K562 (cell line): Measurements from ENCODE around the gene MEX3A. TPM values are rescaled to one million over a fixed set of nuclear protein-coding genes. Genes with fewer than 3 reads are reported as not detected.

ENCODE experiments used
- GATAD2A ChIP-seq: fragments of 450-650 bp; IDR thresholded peaks from 2 replicates; pipeline ENCODE4 v1.6.1; 2017
- KLF16 ChIP-seq: IDR thresholded peaks from 2 replicates; pipeline ENCODE4 v1.6.1; 2016; ENCODE audit warnings: antibody characterized with exemption
- MXI1 ChIP-seq: IDR thresholded peaks from 2 replicates; pipeline ENCODE4 v1.6.1; 2011; ENCODE audit warnings: low read depth, mild to moderate bottlenecking, improper control_type of control experiment, low read length
- NR2C1 ChIP-seq, 2 experiments: fragments of 450-650 bp; IDR thresholded peaks; 2 replicates each; pipeline ENCODE4 v1.6.1; 2017; ENCODE audit warnings: mild to moderate bottlenecking in 2 of 2, antibody characterized with exemption in 1 of 2, inconsistent platforms in 1 of 2, missing compliant biosample characterization in 1 of 2, missing genetic modification characterization in 1 of 2
- SMAD1 ChIP-seq: fragments of 150-350 bp; IDR thresholded peaks from 2 replicates; pipeline ENCODE4 v1.6.1; 2014; ENCODE audit warnings: low read length, low read depth; ENCODE audit not compliant: partially characterized antibody
- polyA plus RNA-seq, 8 experiments: library from polyadenylated mRNA; depleted of rRNA in 4 of 8; stranded (reverse) in 5 of 8; unstranded in 3 of 8; fragments of >200 nt; fragmentation: Nextera tagmentation in 2 of 8; fragmentation: Illumina TruSeq in 1 of 8; extraction: Ambion mirVana in 2 of 8; extraction: Trizol in 1 of 8; gene quantifications; 2 replicates each; pipeline versions ENCODE4 v1.2.1 to v1.2.3, GENCODE V29; 2011 to 2014; ENCODE audit warnings: inconsistent platforms in 1 of 8, missing spikeins in 1 of 8
- total RNA-seq, 7 experiments: library from RNA; depleted of rRNA in 6 of 7; stranded (reverse); fragments of >200 nt in 6 of 7; fragmentation: Illumina TruSeq in 2 of 7; extraction: Trizol in 2 of 7; gene quantifications; 2 replicates each; pipeline versions ENCODE4 v1.2.1 to v1.2.3, GENCODE V29; 2011 to 2021; ENCODE audit warnings: low replicate concordance in 1 of 7
- TF ChIP-seq, protein P1 (sequence below), 2 experiments: IDR thresholded peaks; 2 replicates each; pipeline ENCODE4 v1.6.1; 2012; ENCODE audit warnings: improper control_type of control experiment in 2 of 2, low read depth in 2 of 2, low read length in 2 of 2, borderline replicate concordance in 1 of 2
- TF ChIP-seq, protein P2 (sequence below): sonication (generic); formaldehyde crosslinking; IDR thresholded peaks from 2 replicates; pipeline ENCODE4 v1.8.0; 2022; ENCODE audit warnings: missing genetic modification reagents, mild to moderate bottlenecking, moderate library complexity, borderline replicate concordance
- TF ChIP-seq, protein P3 (sequence below): sonication (generic); formaldehyde crosslinking; IDR thresholded peaks from 2 replicates; pipeline ENCODE4 v1.4.0; 2020; ENCODE audit warnings: mild to moderate bottlenecking, missing genetic modification reagents
- TF ChIP-seq, protein P4 (sequence below): fragments of 250-450 bp; sonication (Bioruptor Pico); IDR thresholded peaks from 2 replicates; pipeline ENCODE4 v1.8.0; 2022; ENCODE audit warnings: moderate library complexity, mild to moderate bottlenecking, inconsistent platforms
- TF ChIP-seq, protein P5 (sequence below): fragments of 450-650 bp; formaldehyde crosslinking; IDR thresholded peaks from 2 replicates; pipeline ENCODE4 v1.4.0; 2020; ENCODE audit warnings: mild to moderate bottlenecking, mixed read lengths
- TF ChIP-seq, protein P6 (sequence below): IDR thresholded peaks from 2 replicates; pipeline ENCODE4 v1.6.1; 2016; ENCODE audit warnings: missing genetic modification characterization, missing compliant biosample characterization
- TF ChIP-seq, protein P7 (sequence below): fragments of 450-650 bp; IDR thresholded peaks from 2 replicates; pipeline ENCODE4 v1.7.0; 2016; ENCODE audit warnings: borderline replicate concordance

The MEX3A gene
- total and polyA plus RNA-seq, 9 of the 15 experiments (the other 6 are each of a cell fraction or from before 2014, with no cell fraction given): 0.36 to 13.7 (median 5.2) TPM

DNA sequence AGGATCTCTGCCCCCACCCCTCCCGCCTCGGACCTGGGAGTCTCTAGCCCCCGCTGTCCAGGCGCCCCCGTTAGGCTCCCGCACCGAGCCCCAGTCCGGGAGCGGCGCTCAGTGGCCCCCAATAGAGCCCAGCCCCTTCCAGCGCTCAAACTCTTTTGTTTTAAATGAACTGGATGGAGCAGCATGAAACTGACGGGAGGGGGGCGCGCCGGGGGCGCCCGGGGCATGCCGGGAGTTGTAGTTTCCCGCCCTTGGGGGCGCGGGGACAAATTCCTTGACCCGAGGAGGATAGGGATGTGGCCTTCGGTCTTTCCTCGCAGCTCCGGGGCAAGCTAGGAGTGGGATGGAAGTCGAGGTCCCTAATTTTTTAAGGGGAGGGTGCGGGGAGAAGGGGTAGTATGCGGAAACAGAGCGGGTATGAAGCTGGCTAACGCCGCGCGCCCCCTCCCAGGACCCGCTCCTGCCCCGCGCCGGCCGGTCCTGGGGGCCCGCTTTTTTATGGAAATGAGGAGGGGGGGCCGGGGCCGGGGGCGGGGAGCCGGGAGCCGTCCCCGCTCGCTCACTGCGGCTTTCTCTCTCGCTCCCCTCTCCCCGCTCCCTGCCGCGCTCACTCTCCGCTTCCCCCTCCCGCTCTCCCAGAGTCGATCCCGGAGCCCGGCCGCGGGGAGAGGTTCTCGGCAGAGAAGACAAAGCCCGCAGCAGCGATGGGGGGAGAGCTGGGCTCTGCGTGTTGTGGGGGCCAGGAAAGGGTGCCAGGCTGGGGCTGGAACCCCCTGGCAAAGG lies at the start of gene MEX3A (continued):
- TF ChIP-seq, protein P1, sequence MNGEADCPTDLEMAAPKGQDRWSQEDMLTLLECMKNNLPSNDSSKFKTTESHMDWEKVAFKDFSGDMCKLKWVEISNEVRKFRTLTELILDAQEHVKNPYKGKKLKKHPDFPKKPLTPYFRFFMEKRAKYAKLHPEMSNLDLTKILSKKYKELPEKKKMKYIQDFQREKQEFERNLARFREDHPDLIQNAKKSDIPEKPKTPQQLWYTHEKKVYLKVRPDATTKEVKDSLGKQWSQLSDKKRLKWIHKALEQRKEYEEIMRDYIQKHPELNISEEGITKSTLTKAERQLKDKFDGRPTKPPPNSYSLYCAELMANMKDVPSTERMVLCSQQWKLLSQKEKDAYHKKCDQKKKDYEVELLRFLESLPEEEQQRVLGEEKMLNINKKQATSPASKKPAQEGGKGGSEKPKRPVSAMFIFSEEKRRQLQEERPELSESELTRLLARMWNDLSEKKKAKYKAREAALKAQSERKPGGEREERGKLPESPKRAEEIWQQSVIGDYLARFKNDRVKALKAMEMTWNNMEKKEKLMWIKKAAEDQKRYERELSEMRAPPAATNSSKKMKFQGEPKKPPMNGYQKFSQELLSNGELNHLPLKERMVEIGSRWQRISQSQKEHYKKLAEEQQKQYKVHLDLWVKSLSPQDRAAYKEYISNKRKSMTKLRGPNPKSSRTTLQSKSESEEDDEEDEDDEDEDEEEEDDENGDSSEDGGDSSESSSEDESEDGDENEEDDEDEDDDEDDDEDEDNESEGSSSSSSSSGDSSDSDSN (IDR thresholded peaks at IDR 0.05; ENCODE audit: borderline replicate concordance in 1 of 2, low read depth in 2 of 2, low read length in 2 of 2): 0 out of 4 replicates have a peak, but pooled peaks have one; percentile 7 to 52
- TF ChIP-seq, protein P2, sequence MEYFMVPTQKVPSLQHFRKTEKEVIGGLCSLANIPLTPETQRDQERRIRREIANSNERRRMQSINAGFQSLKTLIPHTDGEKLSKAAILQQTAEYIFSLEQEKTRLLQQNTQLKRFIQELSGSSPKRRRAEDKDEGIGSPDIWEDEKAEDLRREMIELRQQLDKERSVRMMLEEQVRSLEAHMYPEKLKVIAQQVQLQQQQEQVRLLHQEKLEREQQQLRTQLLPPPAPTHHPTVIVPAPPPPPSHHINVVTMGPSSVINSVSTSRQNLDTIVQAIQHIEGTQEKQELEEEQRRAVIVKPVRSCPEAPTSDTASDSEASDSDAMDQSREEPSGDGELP: peak; percentile 58
- TF ChIP-seq, protein P3, sequence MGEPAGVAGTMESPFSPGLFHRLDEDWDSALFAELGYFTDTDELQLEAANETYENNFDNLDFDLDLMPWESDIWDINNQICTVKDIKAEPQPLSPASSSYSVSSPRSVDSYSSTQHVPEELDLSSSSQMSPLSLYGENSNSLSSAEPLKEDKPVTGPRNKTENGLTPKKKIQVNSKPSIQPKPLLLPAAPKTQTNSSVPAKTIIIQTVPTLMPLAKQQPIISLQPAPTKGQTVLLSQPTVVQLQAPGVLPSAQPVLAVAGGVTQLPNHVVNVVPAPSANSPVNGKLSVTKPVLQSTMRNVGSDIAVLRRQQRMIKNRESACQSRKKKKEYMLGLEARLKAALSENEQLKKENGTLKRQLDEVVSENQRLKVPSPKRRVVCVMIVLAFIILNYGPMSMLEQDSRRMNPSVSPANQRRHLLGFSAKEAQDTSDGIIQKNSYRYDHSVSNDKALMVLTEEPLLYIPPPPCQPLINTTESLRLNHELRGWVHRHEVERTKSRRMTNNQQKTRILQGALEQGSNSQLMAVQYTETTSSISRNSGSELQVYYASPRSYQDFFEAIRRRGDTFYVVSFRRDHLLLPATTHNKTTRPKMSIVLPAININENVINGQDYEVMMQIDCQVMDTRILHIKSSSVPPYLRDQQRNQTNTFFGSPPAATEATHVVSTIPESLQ (CRISPR knock-in tag): 0 out of 2 replicates have a peak, but pooled peaks have one; percentile 54
- TF ChIP-seq GATAD2A (no peak), SMAD1 (no peak), NR2C1 (IDR thresholded peaks at IDR 0.05) (peak; percentile 63), NR2C1 (tag; IDR thresholded peaks at IDR 0.05) (peak; percentile 88), KLF16 (0 out of 2 replicates have a peak, but pooled peaks have one; percentile 31), MXI1 (peak; percentile 97)
- TF ChIP-seq, protein P4, sequence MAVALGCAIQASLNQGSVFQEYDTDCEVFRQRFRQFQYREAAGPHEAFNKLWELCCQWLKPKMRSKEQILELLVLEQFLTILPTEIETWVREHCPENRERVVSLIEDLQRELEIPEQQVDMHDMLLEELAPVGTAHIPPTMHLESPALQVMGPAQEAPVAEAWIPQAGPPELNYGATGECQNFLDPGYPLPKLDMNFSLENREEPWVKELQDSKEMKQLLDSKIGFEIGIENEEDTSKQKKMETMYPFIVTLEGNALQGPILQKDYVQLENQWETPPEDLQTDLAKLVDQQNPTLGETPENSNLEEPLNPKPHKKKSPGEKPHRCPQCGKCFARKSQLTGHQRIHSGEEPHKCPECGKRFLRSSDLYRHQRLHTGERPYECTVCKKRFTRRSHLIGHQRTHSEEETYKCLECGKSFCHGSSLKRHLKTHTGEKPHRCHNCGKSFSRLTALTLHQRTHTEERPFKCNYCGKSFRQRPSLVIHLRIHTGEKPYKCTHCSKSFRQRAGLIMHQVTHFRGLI (CRISPR knock-in tag): no peak
- TF ChIP-seq, protein P5, sequence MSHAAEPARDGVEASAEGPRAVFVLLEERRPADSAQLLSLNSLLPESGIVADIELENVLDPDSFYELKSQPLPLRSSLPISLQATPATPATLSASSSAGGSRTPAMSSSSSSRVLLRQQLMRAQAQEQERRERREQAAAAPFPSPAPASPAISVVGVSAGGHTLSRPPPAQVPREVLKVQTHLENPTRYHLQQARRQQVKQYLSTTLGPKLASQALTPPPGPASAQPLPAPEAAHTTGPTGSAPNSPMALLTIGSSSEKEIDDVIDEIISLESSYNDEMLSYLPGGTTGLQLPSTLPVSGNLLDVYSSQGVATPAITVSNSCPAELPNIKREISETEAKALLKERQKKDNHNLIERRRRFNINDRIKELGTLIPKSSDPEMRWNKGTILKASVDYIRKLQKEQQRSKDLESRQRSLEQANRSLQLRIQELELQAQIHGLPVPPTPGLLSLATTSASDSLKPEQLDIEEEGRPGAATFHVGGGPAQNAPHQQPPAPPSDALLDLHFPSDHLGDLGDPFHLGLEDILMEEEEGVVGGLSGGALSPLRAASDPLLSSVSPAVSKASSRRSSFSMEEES (CRISPR knock-in tag): no peak
- TF ChIP-seq, protein P6, sequence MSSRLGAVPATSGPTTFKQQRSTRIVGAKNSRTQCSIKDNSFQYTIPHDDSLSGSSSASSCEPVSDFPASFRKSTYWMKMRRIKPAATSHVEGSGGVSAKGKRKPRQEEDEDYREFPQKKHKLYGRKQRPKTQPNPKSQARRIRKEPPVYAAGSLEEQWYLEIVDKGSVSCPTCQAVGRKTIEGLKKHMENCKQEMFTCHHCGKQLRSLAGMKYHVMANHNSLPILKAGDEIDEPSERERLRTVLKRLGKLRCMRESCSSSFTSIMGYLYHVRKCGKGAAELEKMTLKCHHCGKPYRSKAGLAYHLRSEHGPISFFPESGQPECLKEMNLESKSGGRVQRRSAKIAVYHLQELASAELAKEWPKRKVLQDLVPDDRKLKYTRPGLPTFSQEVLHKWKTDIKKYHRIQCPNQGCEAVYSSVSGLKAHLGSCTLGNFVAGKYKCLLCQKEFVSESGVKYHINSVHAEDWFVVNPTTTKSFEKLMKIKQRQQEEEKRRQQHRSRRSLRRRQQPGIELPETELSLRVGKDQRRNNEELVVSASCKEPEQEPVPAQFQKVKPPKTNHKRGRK (tag): peak; percentile 64
- TF ChIP-seq, protein P7, sequence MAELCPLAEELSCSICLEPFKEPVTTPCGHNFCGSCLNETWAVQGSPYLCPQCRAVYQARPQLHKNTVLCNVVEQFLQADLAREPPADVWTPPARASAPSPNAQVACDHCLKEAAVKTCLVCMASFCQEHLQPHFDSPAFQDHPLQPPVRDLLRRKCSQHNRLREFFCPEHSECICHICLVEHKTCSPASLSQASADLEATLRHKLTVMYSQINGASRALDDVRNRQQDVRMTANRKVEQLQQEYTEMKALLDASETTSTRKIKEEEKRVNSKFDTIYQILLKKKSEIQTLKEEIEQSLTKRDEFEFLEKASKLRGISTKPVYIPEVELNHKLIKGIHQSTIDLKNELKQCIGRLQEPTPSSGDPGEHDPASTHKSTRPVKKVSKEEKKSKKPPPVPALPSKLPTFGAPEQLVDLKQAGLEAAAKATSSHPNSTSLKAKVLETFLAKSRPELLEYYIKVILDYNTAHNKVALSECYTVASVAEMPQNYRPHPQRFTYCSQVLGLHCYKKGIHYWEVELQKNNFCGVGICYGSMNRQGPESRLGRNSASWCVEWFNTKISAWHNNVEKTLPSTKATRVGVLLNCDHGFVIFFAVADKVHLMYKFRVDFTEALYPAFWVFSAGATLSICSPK: no peak
